Central memory CD4-positive, alpha-beta T cell (primary cell): Measurements from ENCODE around the gene C3orf18.

Experiments
- DNase-seq: peaks from one replicate; pipeline ENCODE4 v3.0.0; 2022

C3orf18 gene

GRCh38 chr3:50603261-50604109, 35.9 kb upstream of the C3orf18 start:
- no peak for DNase-seq

DNA sequence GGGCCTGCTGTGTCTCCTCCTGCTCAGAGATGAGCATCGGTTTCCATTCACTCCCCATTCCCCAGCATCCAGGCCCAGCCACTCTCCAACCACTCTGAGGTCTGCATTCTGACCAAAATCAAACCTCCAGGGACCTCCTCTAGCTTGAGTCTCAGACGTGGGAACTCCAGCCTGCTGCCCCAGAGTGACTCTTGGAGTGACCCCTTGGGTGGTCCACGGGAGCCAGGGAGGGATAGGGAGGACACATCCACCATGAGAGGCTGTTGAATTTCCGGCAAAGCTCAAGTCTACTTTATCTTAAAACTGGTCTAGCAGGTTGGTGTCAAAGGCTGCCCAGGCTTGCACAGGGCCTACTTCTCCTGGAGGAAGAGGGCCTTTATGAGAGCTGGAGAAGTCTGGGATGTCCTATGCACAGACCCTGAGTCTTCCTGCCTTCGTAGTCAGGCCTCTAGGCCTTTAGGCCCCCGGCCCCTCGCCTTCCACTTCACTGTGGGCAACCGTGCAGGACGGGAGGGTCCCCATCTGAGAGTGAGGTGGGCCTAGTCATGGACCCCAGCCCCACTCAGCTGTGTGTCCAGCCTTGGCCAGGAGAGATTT, 35.1 kb upstream of the C3orf18 start:
- DNase-seq: no peak

DNA sequence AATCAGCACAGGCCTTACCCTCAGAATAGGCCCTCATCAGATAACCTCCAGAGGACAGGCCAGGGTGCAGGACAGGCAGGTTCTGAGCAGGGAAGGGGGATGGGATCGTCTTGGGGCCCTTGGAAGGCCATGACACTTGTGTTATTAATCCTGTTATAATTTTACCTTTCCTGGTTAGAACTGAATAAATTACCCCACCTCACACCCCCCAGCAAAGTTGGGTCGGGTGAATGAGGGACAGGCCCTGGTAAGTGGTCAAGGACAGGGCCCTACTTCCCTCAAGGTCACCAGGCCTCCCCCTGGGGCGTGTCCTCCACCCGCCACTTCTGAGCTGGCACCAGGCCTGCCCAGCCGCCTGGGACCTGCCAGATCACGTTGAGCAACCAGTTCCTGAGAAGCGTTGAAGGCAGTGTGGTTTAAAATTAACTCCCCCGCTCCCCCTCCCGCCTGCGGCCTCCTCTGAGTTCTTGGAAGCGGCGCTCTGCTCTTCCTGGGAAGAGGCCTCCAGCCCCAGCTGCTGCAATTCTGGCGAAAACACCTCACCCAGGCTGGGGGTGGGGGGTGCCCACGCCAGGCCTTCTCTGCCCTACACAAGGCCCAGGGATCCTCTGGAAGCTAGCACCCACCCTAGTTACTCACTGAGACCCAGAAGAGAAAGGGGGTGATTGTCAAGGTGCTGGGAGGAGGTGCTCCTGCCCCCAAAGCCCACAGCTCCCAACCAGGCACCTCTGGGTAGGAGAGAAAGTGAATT, 33.5 kb upstream of the C3orf18 start:
- DNase-seq: peak; percentile 66

GRCh38 chr3:50600141-50600753, 32.7 kb upstream of the C3orf18 start:
- no peak for DNase-seq

DNA sequence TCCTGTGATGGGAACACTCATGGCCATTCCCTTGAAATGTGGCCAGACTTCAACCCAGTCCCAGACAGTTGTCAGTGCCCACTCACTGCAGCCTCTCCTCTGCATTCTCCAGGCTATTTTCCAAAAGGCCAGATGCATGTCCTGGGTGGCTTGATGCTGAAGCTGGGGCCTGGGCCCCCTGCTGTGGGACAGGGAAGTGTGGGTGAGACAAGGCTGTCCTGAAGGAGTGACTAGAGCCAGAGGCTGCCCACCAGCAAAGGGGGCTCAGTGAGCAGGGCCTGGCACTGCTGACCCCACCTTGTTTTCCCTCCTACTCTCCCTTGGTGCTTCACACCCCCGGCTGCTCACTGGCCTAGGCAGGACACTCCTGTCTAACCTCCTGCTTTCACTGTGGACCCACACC, 32.2 kb upstream of the C3orf18 start:
- DNase-seq: no peak

- DNase-seq: no peak
These were observed 31.7 kb upstream of the C3orf18 start for GRCh38 chr3:50599115-50599715.

GRCh38 chr3:50594253-50594785, 26.8 kb upstream of the C3orf18 start:
- no peak for DNase-seq

- no peak for DNase-seq
These were observed 25.0 kb upstream of the C3orf18 start for GRCh38 chr3:50592568-50592967.

DNA sequence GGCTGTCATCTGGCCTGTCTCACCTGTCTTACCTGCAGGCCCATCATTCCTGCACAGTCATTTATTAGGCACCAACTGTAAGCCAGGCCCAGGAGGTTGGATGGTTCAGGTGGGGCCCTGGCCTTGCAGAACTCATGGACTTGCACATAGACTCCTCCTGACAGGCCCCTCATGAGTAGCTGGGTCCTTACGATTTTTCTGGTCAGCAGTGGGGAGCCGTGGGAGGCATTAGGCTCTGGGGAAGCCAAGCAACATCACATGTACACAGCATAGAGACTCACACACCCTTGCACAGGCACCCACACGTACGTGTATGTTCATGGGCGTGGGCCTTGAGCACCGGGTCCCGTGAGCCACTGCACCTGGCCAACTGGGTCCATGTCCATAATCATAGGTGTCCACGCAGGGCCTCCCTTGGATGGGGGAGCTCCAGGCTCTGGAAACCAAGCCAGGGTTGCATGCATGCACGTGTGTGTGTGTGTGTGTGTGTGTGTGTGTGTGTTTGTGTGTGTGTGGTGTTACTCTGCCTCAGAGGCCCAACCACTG, 23.7 kb upstream of the C3orf18 start:
- DNase-seq: no peak

DNA sequence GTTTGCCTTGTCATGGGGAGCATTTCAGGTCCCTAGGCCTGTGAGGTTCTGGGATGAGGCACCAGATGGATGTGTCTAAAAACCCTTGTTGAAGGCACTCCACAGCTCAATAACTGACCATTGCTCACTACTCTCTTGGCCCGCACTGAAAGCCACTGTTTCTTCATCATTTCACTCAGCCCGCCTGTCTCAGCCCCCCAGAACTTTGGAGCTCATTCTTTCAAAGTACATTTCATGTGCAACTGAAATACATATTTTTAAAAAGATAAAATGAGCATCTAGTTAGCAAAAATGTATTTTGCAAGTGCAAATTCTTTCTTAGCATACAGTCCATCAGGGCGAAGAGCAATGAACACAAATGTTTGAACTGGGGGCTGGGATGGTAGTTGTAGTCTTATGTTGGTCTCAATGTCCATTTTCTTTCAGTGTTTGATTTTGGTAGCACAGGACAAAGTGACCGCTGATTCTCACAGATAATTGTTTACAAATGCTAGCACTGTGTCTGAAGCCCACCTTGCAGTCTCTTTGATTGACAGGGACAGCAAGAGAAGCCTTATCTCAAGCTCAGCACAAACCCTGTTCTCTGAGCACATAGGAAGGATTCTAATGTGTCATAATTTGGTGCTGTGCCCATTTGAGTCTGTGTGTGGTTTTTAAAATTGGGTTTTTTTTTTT, 21.3 kb upstream of the C3orf18 start:
- DNase-seq: no peak

DNA sequence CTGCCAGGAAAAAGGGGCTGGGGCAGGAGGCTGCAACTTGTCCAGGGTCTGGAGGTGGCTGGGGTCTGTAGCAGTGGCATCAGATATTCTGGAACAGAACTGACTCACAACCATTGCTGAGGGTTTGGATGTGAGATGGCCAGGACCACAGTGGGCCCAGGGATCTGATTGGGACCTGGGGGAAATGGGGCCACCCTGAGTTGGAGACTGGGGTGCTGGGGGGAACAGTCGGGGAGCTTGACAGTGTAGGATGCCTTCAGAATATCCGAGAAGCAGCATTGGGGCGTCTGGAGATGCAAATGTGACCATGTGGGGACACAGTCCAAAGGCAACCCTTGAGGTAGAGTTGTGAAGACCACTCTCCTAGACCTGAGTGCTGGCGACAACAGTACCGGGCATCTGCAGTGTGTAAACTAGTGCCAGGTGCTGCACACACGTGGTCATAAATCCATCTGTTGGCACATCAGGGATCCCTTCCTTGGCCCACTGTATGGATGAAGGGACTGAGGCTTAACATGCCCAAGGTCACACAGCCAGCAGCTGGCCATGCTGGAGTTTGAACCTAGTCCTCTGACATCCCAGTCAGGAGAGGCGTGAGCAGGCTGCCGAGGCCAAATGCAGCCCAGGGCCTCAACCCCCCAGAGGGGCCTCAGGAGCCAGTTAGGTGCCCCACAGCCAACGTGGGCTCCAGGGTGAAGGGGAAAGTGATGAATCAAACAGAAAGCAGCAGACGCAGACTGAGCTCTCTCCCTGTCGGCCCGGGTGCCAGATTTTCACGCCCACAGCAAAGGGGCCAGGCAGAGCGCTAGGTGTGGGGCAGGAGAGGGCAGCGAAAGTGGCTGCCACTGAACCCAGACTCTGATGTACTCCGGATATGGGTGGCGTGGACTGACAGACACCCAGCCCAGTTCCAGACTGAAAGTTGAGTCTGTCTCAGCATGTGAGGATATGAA, 20.5 kb upstream of the C3orf18 start:
- peak; percentile 49 for DNase-seq

- DNase-seq: no peak
These were observed 19.8 kb upstream of the C3orf18 start for GRCh38 chr3:50587373-50587772.

- DNase-seq: no peak
These were observed 19.2 kb upstream of the C3orf18 start for GRCh38 chr3:50586763-50587070.

DNA sequence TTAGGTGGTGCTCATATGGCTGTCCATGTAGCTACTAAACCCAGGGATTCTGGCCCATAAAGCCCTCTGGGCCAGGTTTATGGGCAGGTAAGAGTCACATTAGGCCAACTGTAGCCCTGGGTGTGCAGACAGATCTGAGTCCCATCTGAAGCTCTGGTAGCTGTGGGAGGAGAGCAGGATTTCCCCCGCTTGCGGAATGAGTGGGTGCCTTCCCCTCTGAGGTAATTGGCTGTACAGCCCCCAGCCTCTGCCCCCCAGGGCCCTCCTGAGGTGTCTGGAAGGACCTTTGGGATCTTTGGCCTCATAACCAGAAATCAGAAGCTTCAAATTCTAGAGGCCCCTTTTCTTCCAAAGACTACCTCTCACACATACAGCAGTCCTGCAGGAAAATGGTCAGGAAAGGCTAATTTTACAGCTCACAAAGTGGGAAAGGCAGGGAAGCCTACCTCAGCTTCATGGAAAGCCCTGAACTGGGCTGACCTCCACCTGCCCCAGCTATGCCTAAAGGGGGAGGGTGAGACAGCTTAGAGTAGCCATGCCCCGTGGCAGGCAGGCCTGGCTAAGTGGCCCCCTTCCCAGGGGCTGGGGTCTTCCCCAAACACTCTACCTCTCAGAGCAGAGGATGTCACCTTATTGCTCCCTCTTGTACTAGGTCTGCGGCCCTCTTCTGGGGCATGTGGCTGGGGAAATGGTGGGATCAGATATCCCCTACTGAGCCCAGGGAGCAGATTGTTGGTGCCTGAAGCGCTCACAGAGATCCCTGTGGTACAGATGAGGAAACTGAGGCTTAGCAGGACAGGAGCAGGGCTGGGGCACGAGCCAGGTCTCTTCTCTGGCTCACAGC, 18.6 kb upstream of the C3orf18 start:
- DNase-seq: no peak

GRCh38 chr3:50584391-50584790, 16.8 kb upstream of the C3orf18 start:
- no peak for DNase-seq

DNA sequence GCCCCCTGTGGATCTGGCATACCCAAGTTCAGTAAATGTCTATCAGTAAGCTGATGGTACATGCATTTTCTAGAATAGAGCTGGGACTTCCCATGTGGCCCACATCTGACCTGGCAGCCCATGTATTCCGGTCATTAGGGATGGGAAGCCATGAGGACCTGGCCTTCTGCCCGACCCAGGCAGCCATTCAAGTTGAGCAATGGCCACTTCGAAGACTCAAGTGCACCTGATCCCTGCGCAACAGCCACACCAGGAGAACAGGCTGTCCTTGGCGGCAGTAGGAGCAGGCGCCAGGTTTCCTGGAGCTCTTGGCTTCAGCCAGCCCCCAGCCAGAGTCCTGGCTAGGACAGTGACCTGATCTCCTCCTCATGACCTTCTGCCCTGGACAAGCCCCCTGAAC, 16.4 kb upstream of the C3orf18 start:
- DNase-seq: no peak

DNA sequence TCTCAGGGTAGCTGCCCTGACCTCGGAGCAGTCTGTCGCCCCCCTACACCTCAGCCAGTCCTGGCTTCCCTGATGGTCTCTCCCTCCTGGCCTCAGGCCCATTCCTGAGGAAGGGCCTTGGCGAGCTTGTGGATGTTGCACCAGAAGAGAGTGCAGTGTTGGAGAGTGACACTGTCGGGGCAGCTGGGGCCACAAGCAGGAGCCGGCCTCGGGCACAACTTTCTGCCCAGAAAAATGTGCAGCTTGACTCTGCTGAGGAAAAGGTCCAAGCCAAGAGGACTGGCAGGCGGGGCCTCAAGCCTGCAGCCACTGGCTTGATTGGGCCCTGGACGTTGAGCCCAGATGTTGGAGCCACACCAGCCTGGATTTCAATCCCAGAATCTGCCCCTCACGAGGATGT, 14.5 kb upstream of the C3orf18 start:
- no peak for DNase-seq

DNA sequence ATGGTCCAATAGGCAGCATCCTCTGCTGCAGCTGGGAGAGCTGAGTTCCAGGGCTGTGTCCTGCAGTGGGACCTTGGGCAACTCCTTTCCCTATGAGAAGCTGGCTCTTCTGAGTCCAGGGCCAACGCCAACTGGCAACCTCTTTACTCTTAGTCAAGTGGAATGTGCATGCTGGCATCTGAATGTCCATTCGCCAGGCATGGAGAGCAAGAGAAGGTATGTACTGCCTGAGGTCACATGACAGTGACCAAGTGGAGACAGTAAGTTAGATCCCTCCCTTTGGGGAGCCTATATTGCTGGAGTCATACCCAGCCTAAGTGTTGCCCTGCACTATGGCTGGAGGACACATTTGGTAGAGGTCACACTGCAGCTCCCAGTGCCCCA, 13.9 kb upstream of the C3orf18 start:
- DNase-seq: no peak

- no peak for DNase-seq
These were observed 13.3 kb upstream of the C3orf18 start for GRCh38 chr3:50580683-50581458.
